Astrocyte of the cerebellum (primary cell): ENCODE results near the gene DOCK1.

Experiments
- DNase-seq: peaks from one replicate; pipeline ENCODE4 v3.0.0-alpha.2; 2011; ENCODE audit warnings: low read depth
- H3K4me3 ChIP-seq: 2 replicates; pipeline ENCODE4 v1.5.1; 2011; ENCODE audit warnings: mild to moderate bottlenecking, low read depth, low read length, moderate library complexity
- CTCF ChIP-seq: IDR thresholded peaks from 2 replicates; pipeline ENCODE4 v1.5.1; 2012; ENCODE audit warnings: low read length, low read depth, moderate library complexity, mild to moderate bottlenecking; ENCODE audit errors: missing control alignments
- in situ Hi-C: cut with HindIII; loops from 2 replicates; pipeline ENCODE4 v1.10.0; 2017; ENCODE audit warnings: low sequenced_read_pairs

DOCK1 gene

GRCh38 chr10:127196282-127197153 is 291.3 kb downstream of the DOCK1 start, which contains the start of gene INSYN2A:
INSYN2A (minus strand) TSS chr10:127196591; CDS start chr10:127176395, 20,196 bp downstream.
- TF ChIP-seq CTCF: peak; percentile 57
- peak within 1 kb of the TSS; percentile 43 for H3K4me3 ChIP-seq
- in situ Hi-C loops: no loop called here
- DNase-seq: no peak

GRCh38 chr10:127197154-127197432 is 291.9 kb downstream of the DOCK1 start:
- in situ Hi-C loops: no loop called here
- peak overlapping the region; percentile 43 for H3K4me3 ChIP-seq
- DNase-seq: no peak
- TF ChIP-seq CTCF: no peak

- no peak for DNase-seq
- TF ChIP-seq CTCF: no peak
- in situ Hi-C loops: no loop called here
- no peak overlapping the region for H3K4me3 ChIP-seq
These were observed 293.1 kb downstream of the DOCK1 start for GRCh38 chr10:127198307-127198706.

- TF ChIP-seq CTCF: no peak
- DNase-seq: no peak
- in situ Hi-C loops: no loop called here
- no peak overlapping the region for H3K4me3 ChIP-seq
These were observed 293.5 kb downstream of the DOCK1 start for GRCh38 chr10:127198721-127199120.

GRCh38 chr10:127200646-127201045 is 295.4 kb downstream of the DOCK1 start:
- H3K4me3 ChIP-seq: no peak overlapping the region
- DNase-seq: no peak
- TF ChIP-seq CTCF: no peak
- in situ Hi-C loops: no loop called here

GRCh38 chr10:127203067-127203466 is 297.8 kb downstream of the DOCK1 start:
- no peak for TF ChIP-seq CTCF
- in situ Hi-C loops: no loop called here
- H3K4me3 ChIP-seq: no peak overlapping the region
- no peak for DNase-seq
